Peyer's patch (tissue), 4 donors: Measurements from ENCODE around the gene BSN. TPM values are rescaled to one million over a fixed set of nuclear protein-coding genes. Genes with fewer than 3 reads are reported as not detected.

ENCODE experiments used
- DNase-seq, 3 donors: peaks; one replicate each; pipeline ENCODE4 v3.0.0-alpha.2; 2017 to 2019
- H3K27ac ChIP-seq, 4 donors: fragments of 200-600 bp; sonication (generic); one replicate each; pipeline ENCODE4 v1.5.1; 2016 to 2019
- H3K27me3 ChIP-seq, 2 donors: fragments of 200-600 bp; sonication (generic); one replicate each; pipeline ENCODE4 v1.5.1; 2019
- H3K36me3 ChIP-seq, 3 donors: fragments of 200-600 bp; sonication (generic); one replicate each; pipeline ENCODE4 v1.5.1; 2016 to 2019
- H3K4me1 ChIP-seq, 4 donors: fragments of 200-600 bp; sonication (generic); one replicate each; pipeline ENCODE4 v1.5.1; 2016 to 2019
- H3K4me3 ChIP-seq, 4 donors: fragments of 200-600 bp; sonication (generic); 1 replicate in 3 of 4; 2 replicates in 1 of 4; pipeline ENCODE4 v1.5.1; 2016 to 2019; ENCODE audit warnings: mild to moderate bottlenecking in 1 of 4
- H3K9me3 ChIP-seq, 4 donors: fragments of 200-600 bp; sonication (generic); one replicate each; pipeline ENCODE4 v1.5.1; 2016 to 2019; ENCODE audit warnings: mild to moderate bottlenecking in 1 of 4
- CTCF ChIP-seq, 6 experiments: fragments of 450-650 bp in 4 of 6; fragments of 200-600 bp in 2 of 6; sonication (generic) in 1 of 6; IDR thresholded peaks; one replicate each; pipeline ENCODE4 v1.5.1; 2017 to 2019; ENCODE audit warnings: antibody characterized with exemption in 6 of 6, mild to moderate bottlenecking in 3 of 6, moderate library complexity in 1 of 6
- POLR2A ChIP-seq, 2 donors: fragments of 450-650 bp; IDR thresholded peaks; one replicate each; pipeline ENCODE4 v1.5.1; 2017; ENCODE audit warnings: antibody characterized with exemption in 2 of 2, mild to moderate bottlenecking in 2 of 2, moderate library complexity in 2 of 2
- total RNA-seq, 4 donors: library from RNA; depleted of rRNA; stranded (reverse); fragments of >200 nt; gene quantifications; one replicate each; pipeline ENCODE4 v1.1.0, GENCODE V29; 2016

The BSN gene
- total RNA-seq, 4 donors from 2014 or later, result 0.18 to 3.3 (median 0.85) TPM

- no peak overlapping the region for H3K4me3 ChIP-seq
- H3K27ac ChIP-seq, result no peak overlapping the region
- H3K9me3 ChIP-seq, result no peaks in the 10 kb centered on the region
- H3K27me3 ChIP-seq, result no peaks in the 10 kb centered on the region
- peaks cover 0 to 65% (median 0%) of the 10 kb centered on the region in 3 donors for H3K36me3 ChIP-seq
- TF ChIP-seq CTCF (IDR thresholded peaks at IDR 0.05), result no peak
- TF ChIP-seq POLR2A (IDR thresholded peaks at IDR 0.05), result no peak
- no peak for DNase-seq
- H3K4me1 ChIP-seq, result no peaks in the 10 kb centered on the region
These were observed 145.2 kb downstream of the BSN start for GRCh38 chr3:49699281-49699979.

- no peak for DNase-seq
- H3K36me3 ChIP-seq, result peaks cover 0 to 70% (median 0%) of the 10 kb centered on the region in 3 donors
- H3K27ac ChIP-seq, result no peak overlapping the region
- H3K27me3 ChIP-seq, result no peaks in the 10 kb centered on the region
- no peak overlapping the region for H3K4me3 ChIP-seq
- TF ChIP-seq CTCF (IDR thresholded peaks at IDR 0.05) (no peak), POLR2A (IDR thresholded peaks at IDR 0.05) (no peak)
- H3K4me1 ChIP-seq, result no peaks in the 10 kb centered on the region
- no peaks in the 10 kb centered on the region for H3K9me3 ChIP-seq
These were observed 145.7 kb downstream of the BSN start for GRCh38 chr3:49700014-49700413.

GRCh38 chr3:49700453-49701128 lies 146.3 kb downstream of the BSN start:
- H3K4me1 ChIP-seq, result no peaks in the 10 kb centered on the region
- no peaks in the 10 kb centered on the region for H3K27me3 ChIP-seq
- TF ChIP-seq CTCF (IDR thresholded peaks at IDR 0.05) (no peak), POLR2A (IDR thresholded peaks at IDR 0.05) (no peak)
- no peak for DNase-seq
- no peaks in the 10 kb centered on the region for H3K9me3 ChIP-seq
- H3K27ac ChIP-seq, result no peak overlapping the region
- H3K36me3 ChIP-seq, result peaks cover 0 to 76% (median 0%) of the 10 kb centered on the region in 3 donors
- no peak overlapping the region for H3K4me3 ChIP-seq

GRCh38 chr3:49701388-49702077 lies 147.3 kb downstream of the BSN start:
- H3K4me1 ChIP-seq, result no peaks in the 10 kb centered on the region
- peaks cover 0 to 86% (median 0%) of the 10 kb centered on the region in 3 donors for H3K36me3 ChIP-seq

More at GRCh38 chr3:49701388-49702077, 147.3 kb downstream of the BSN start:
- H3K9me3 ChIP-seq, result no peaks in the 10 kb centered on the region
- H3K27me3 ChIP-seq, result no peaks in the 10 kb centered on the region
- no peak overlapping the region for H3K4me3 ChIP-seq
- TF ChIP-seq POLR2A (IDR thresholded peaks at IDR 0.05) (no peak), CTCF (IDR thresholded peaks at IDR 0.05) (peak in 4 of 6 experiments; percentile 13 to 37 (median 26))
- DNase-seq, result no peak
- no peak overlapping the region for H3K27ac ChIP-seq
